ENCODE results near the gene PRKCG. TPM values are rescaled to one million over a fixed set of nuclear protein-coding genes. Genes with fewer than 3 reads are reported as not detected.

PRKCG gene
- total and polyA plus RNA-seq, 2 donors from 2014 or later = not detected

DNA sequence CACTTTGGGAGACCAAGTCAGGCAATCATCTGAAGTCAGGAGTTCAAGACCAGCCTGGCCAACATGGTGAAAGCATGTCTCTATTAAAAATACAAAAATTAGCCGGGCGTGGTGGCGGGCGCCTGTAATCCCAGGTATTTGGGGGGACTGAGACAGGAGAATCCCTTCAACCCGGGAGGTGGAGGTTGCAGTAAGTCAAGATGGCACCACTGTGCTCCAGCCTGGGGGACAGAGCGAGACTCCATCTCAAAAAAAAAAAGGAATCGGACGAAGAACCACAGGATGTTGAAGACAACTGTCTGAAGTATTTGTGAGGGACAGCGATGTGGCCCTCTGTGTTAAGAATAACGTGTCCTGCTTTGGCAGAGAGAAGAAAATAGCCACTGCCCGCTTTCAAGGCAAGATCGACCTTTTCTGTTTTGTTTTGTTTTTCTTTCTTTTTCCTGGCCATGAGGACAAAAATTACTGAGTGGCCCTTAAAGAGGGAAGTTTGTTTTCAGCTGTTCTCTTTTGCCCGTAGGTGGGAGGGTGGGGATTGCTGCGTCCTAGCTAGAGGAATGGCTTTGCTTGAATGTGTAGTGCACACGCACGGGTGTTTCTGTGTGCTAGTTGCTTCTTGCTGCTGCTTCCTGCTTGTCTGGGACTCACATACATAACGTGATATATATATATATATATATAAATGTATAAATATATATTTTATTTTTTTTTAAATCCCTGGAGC is 6.2 kb upstream of the PRKCG start:
- TF ChIP-seq, protein P1, sequence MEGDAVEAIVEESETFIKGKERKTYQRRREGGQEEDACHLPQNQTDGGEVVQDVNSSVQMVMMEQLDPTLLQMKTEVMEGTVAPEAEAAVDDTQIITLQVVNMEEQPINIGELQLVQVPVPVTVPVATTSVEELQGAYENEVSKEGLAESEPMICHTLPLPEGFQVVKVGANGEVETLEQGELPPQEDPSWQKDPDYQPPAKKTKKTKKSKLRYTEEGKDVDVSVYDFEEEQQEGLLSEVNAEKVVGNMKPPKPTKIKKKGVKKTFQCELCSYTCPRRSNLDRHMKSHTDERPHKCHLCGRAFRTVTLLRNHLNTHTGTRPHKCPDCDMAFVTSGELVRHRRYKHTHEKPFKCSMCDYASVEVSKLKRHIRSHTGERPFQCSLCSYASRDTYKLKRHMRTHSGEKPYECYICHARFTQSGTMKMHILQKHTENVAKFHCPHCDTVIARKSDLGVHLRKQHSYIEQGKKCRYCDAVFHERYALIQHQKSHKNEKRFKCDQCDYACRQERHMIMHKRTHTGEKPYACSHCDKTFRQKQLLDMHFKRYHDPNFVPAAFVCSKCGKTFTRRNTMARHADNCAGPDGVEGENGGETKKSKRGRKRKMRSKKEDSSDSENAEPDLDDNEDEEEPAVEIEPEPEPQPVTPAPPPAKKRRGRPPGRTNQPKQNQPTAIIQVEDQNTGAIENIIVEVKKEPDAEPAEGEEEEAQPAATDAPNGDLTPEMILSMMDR (IDR thresholded peaks at IDR 0.05; ENCODE audit: borderline replicate concordance, extremely low read depth, insufficient read depth) = no peak
- Histone ChIP-seq H3K27me3 (ENCODE audit: control insufficient read depth, insufficient read depth, low read length) (peaks cover 8% of the 10 kb centered on the region), H3K27ac (ENCODE audit: low read depth in 2 of 2, low read length in 2 of 2) (no peak overlapping the region), H3K36me3 (ENCODE audit: control insufficient read depth in 2 of 3, insufficient read depth in 3 of 3, low read length in 3 of 3) (peaks cover 0 to 3% (median 0%) of the 10 kb centered on the region in 3 donors), H3K4me3 (ENCODE audit: low read length in 3 of 3) (no peak overlapping the region), H3K9ac (ENCODE audit: low read length in 3 of 3) (no peak overlapping the region), H3K4me1 (ENCODE audit: control insufficient read depth in 2 of 3, insufficient read depth in 2 of 3, low read depth in 1 of 3, low read length in 3 of 3) (peaks cover 0 to 3% (median 3%) of the 10 kb centered on the region in 3 donors), H3K9me3 (ENCODE audit: control insufficient read depth in 2 of 3, insufficient read depth in 1 of 3, low read length in 3 of 3) (peaks cover 0 to 2% (median 0%) of the 10 kb centered on the region in 3 donors)
- DNase-seq (no peak), FAIRE-seq (no peak)
- intact Hi-C loops (cut with DNase I) = no loop called here

DNA sequence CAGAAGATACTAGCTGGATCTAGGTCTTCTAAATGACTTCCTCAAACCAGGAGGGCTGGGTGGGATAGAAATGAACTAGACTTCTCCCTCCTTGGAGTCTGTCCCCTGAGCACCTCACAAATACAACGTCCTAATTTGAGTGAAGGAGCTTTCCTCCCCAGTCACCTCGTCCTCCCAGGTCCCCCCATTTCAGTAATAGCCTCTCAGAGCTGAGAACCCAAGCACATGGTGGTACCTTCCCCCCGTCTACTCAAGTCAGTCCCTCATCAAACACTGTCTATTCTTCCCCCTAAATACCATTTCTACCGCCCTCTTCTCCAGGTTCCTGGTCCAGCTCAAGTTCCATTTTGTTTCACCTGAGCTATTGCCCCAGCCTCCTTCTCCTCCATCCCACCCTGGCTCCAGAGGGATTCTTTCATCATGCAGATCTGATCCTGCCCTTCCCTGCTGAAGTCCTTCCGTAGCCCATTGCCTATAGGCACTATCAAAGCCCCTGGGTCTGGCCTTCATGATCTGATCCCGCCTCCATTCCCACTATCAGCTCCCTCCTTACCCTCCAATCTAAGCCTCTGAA is 5.3 kb upstream of the PRKCG start:
- Histone ChIP-seq H3K4me1 (ENCODE audit: control insufficient read depth in 2 of 3, insufficient read depth in 2 of 3, low read depth in 1 of 3, low read length in 3 of 3) (peaks cover 0 to 5% (median 3%) of the 10 kb centered on the region in 3 donors), H3K27ac (ENCODE audit: low read depth in 2 of 2, low read length in 2 of 2) (no peak overlapping the region), H3K36me3 (ENCODE audit: control insufficient read depth in 2 of 3, insufficient read depth in 3 of 3, low read length in 3 of 3) (peaks cover 0 to 3% (median 0%) of the 10 kb centered on the region in 3 donors), H3K27me3 (ENCODE audit: control insufficient read depth, insufficient read depth, low read length) (peaks cover 14% of the 10 kb centered on the region), H3K9me3 (ENCODE audit: control insufficient read depth in 2 of 3, insufficient read depth in 1 of 3, low read length in 3 of 3) (peaks cover 0 to 2% (median 0%) of the 10 kb centered on the region in 3 donors), H3K4me3 (ENCODE audit: low read length in 3 of 3) (no peak overlapping the region), H3K9ac (ENCODE audit: low read length in 3 of 3) (no peak overlapping the region)
- TF ChIP-seq, protein P1 (IDR thresholded peaks at IDR 0.05; ENCODE audit: borderline replicate concordance, extremely low read depth, insufficient read depth) = no peak
- no peak for DNase-seq
- FAIRE-seq = no peak
- intact Hi-C loops (cut with DNase I) = no loop called here

GRCh38 chr19:53877361-53877766 is 4.6 kb upstream of the PRKCG start:
- Histone ChIP-seq H3K36me3 (ENCODE audit: control insufficient read depth in 2 of 3, insufficient read depth in 3 of 3, low read length in 3 of 3) (peaks cover 0 to 3% (median 0%) of the 10 kb centered on the region in 3 donors), H3K4me1 (ENCODE audit: control insufficient read depth in 2 of 3, insufficient read depth in 2 of 3, low read depth in 1 of 3, low read length in 3 of 3) (peaks cover 0 to 5% (median 3%) of the 10 kb centered on the region in 3 donors), H3K9me3 (ENCODE audit: control insufficient read depth in 2 of 3, insufficient read depth in 1 of 3, low read length in 3 of 3) (peaks cover 0 to 2% (median 0%) of the 10 kb centered on the region in 3 donors), H3K9ac (ENCODE audit: low read length in 3 of 3) (no peak overlapping the region), H3K27ac (ENCODE audit: low read depth in 2 of 2, low read length in 2 of 2) (no peak overlapping the region), H3K27me3 (ENCODE audit: control insufficient read depth, insufficient read depth, low read length) (peaks cover 16% of the 10 kb centered on the region), H3K4me3 (ENCODE audit: low read length in 3 of 3) (no peak overlapping the region)
- DNase-seq (peak in 1 of 5 donors; percentile 16), FAIRE-seq (no peak)
- TF ChIP-seq, protein P1 (IDR thresholded peaks at IDR 0.05; ENCODE audit: borderline replicate concordance, extremely low read depth, insufficient read depth) = no peak
- intact Hi-C loops (cut with DNase I) = no loop called here

All from kidney (tissue), 14 donors.